ENCODE results near the gene DAZL. TPM values are rescaled to one million over a fixed set of nuclear protein-coding genes. Genes with fewer than 3 reads are reported as not detected.

The DAZL gene
- total RNA-seq, 4 donors from 2014 or later, result not detected

GRCh38 chr3:16583551-16583950, 21.7 kb downstream of the DAZL start:
- no peaks in the 10 kb centered on the region for H3K4me1 ChIP-seq
- TF ChIP-seq POLR2A (IDR thresholded peaks at IDR 0.05) (no peak), CTCF (IDR thresholded peaks at IDR 0.05) (no peak)
- no peaks in the 10 kb centered on the region for H3K36me3 ChIP-seq

GRCh38 chr3:16570113-16570512, 35.1 kb downstream of the DAZL start:
- Histone ChIP-seq H3K4me3 (no peak overlapping the region), H3K4me1 (no peaks in the 10 kb centered on the region), H3K36me3 (no peaks in the 10 kb centered on the region), H3K27me3 (no peaks in the 10 kb centered on the region), H3K9me3 (no peaks in the 10 kb centered on the region), H3K27ac (no peak overlapping the region)
- no peak for DNase-seq
- TF ChIP-seq CTCF (IDR thresholded peaks at IDR 0.05) (no peak), POLR2A (IDR thresholded peaks at IDR 0.05) (no peak)

More at GRCh38 chr3:16583551-16583950, 21.7 kb downstream of the DAZL start:
- H3K9me3 ChIP-seq, result no peaks in the 10 kb centered on the region
- H3K27ac ChIP-seq, result no peak overlapping the region
- no peak overlapping the region for H3K4me3 ChIP-seq
- DNase-seq, result no peak
- H3K27me3 ChIP-seq, result no peaks in the 10 kb centered on the region

- H3K4me3 ChIP-seq, result no peak overlapping the region
- H3K27ac ChIP-seq, result no peak overlapping the region
- H3K27me3 ChIP-seq, result no peaks in the 10 kb centered on the region
- H3K4me1 ChIP-seq, result no peaks in the 10 kb centered on the region
- TF ChIP-seq CTCF (IDR thresholded peaks at IDR 0.05) (no peak), POLR2A (IDR thresholded peaks at IDR 0.05) (no peak)
- peaks cover 0 to under 1% (median 0%) of the 10 kb centered on the region in 4 donors for H3K9me3 ChIP-seq
- no peaks in the 10 kb centered on the region for H3K36me3 ChIP-seq
- no peak for DNase-seq
These were observed 36.7 kb downstream of the DAZL start for GRCh38 chr3:16568532-16568931.

- no peak overlapping the region for H3K4me3 ChIP-seq
- H3K4me1 ChIP-seq, result no peaks in the 10 kb centered on the region
- H3K27me3 ChIP-seq, result no peaks in the 10 kb centered on the region
- no peak overlapping the region for H3K27ac ChIP-seq
- H3K36me3 ChIP-seq, result no peaks in the 10 kb centered on the region
- H3K9me3 ChIP-seq, result peaks cover 0 to 3% (median 0%) of the 10 kb centered on the region in 4 donors
- TF ChIP-seq CTCF (IDR thresholded peaks at IDR 0.05) (no peak), POLR2A (IDR thresholded peaks at IDR 0.05) (no peak)
- DNase-seq, result no peak
These were observed 37.1 kb downstream of the DAZL start for GRCh38 chr3:16568115-16568514.

GRCh38 chr3:16559653-16560365, 45.4 kb downstream of the DAZL start:
- TF ChIP-seq POLR2A (IDR thresholded peaks at IDR 0.05), result no peak
- TF ChIP-seq CTCF (IDR thresholded peaks at IDR 0.05), result no peak
- H3K4me3 ChIP-seq, result no peak overlapping the region
- peaks cover 0 to 3% (median 0%) of the 10 kb centered on the region in 4 donors for H3K9me3 ChIP-seq
- H3K27ac ChIP-seq, result no peak overlapping the region
- H3K27me3 ChIP-seq, result no peaks in the 10 kb centered on the region
- H3K4me1 ChIP-seq, result no peaks in the 10 kb centered on the region
- no peak for DNase-seq
- no peaks in the 10 kb centered on the region for H3K36me3 ChIP-seq

Data from Peyer's patch (tissue), 4 donors.